ENCODE results near the gene NTM. TPM values are rescaled to one million over a fixed set of nuclear protein-coding genes. Genes with fewer than 3 reads are reported as not detected.

NTM gene
- total and polyA plus RNA-seq, 2 donors (not counting 3 experiments of a cell fraction or from before 2014, with no cell fraction given): 1.00 to 1.1 TPM

- H3K9me1 ChIP-seq (replicated peaks; ENCODE audit: control insufficient read depth, extremely low read depth, insufficient read depth, low read length): no peaks in the 10 kb centered on the region
- no peaks in the 10 kb centered on the region for H3K9me3 ChIP-seq (replicated peaks; ENCODE audit: control insufficient read depth, insufficient read depth, low read length)
- POLR2A ChIA-PET: no interaction called here
- no peak overlapping the region for H3K27ac ChIP-seq (ENCODE audit: insufficient read depth, low read depth, low read length)
- CTCF ChIA-PET: no interaction called here
- H3K36me3 ChIP-seq (ENCODE audit: control insufficient read depth in 2 of 2, extremely low read depth in 1 of 2, insufficient read depth in 2 of 2, low read length in 2 of 2): no peaks in the 10 kb centered on the region
- no TSS peak for BruUV-seq (replicated peaks)
- DNase-seq (ENCODE audit: low read depth, low spot score) (no peak), FAIRE-seq (no peak)
- no peaks in the 10 kb centered on the region for H3K27me3 ChIP-seq (ENCODE audit: control insufficient read depth in 2 of 2, insufficient read depth in 2 of 2, low read length in 2 of 2)
- H4K20me1 ChIP-seq (replicated peaks; ENCODE audit: control insufficient read depth, extremely low read depth, insufficient read depth, low read length): no peaks in the 10 kb centered on the region
- no peak overlapping the region for H3K4me3 ChIP-seq (replicated peaks in 1 of 3; ENCODE audit: insufficient read depth in 1 of 3, low read depth in 1 of 3, low read length in 3 of 3)
- no peak overlapping the region for H3K4me2 ChIP-seq (ENCODE audit: insufficient read depth, low read length)
- intact Hi-C loops (cut with micrococcal nuclease) (no loop called here), dilution Hi-C loops (cut with MboI; ENCODE audit: extremely low pct_ligation_motif_present, low sequenced_read_pairs) (no loop called here)
- TF ChIP-seq, protein P1, sequence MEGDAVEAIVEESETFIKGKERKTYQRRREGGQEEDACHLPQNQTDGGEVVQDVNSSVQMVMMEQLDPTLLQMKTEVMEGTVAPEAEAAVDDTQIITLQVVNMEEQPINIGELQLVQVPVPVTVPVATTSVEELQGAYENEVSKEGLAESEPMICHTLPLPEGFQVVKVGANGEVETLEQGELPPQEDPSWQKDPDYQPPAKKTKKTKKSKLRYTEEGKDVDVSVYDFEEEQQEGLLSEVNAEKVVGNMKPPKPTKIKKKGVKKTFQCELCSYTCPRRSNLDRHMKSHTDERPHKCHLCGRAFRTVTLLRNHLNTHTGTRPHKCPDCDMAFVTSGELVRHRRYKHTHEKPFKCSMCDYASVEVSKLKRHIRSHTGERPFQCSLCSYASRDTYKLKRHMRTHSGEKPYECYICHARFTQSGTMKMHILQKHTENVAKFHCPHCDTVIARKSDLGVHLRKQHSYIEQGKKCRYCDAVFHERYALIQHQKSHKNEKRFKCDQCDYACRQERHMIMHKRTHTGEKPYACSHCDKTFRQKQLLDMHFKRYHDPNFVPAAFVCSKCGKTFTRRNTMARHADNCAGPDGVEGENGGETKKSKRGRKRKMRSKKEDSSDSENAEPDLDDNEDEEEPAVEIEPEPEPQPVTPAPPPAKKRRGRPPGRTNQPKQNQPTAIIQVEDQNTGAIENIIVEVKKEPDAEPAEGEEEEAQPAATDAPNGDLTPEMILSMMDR (IDR thresholded peaks at IDR 0.05; ENCODE audit: extremely low read depth in 1 of 2, insufficient read depth in 1 of 2, low read depth in 1 of 2, low read length in 2 of 2): no peak
- TF ChIP-seq POLR2A (IDR thresholded peaks at IDR 0.05; ENCODE audit: low read depth, low read length) (no peak), JUN (IDR thresholded peaks at IDR 0.05; ENCODE audit: borderline replicate concordance, insufficient read depth, insufficient read length, low read depth) (no peak), FOS (IDR thresholded peaks at IDR 0.05; ENCODE audit: borderline replicate concordance, insufficient read depth, low read length) (no peak), GATA2 (IDR thresholded peaks at IDR 0.05; ENCODE audit: insufficient read depth, insufficient read length, low read depth, low read length) (no peak), EZH2 (IDR thresholded peaks at IDR 0.05; ENCODE audit: borderline replicate concordance, low read depth, low read length, severe bottlenecking) (no peak), POLR2AphosphoS5 (IDR thresholded peaks at IDR 0.05; ENCODE audit: insufficient read depth, low read depth, low read length) (no peak), MYC (IDR thresholded peaks at IDR 0.05; ENCODE audit: low read depth, low read length) (no peak)
- TF ChIP-seq, protein P2, sequence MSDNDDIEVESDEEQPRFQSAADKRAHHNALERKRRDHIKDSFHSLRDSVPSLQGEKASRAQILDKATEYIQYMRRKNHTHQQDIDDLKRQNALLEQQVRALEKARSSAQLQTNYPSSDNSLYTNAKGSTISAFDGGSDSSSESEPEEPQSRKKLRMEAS (IDR thresholded peaks at IDR 0.05; ENCODE audit: insufficient read depth, insufficient read length): no peak
- no peak overlapping the region for H2AFZ ChIP-seq (ENCODE audit: low read depth, low read length)
- no peaks in the 10 kb centered on the region for H3K4me1 ChIP-seq (ENCODE audit: control insufficient read depth, extremely low read depth, insufficient read depth, low read length)
- no peaks in the 10 kb centered on the region for H3K79me2 ChIP-seq (ENCODE audit: control insufficient read depth, insufficient read depth, low read length)
- H3K9ac ChIP-seq (replicated peaks; ENCODE audit: extremely low read depth, insufficient read depth, low read length): no peak overlapping the region
Observed at GRCh38 chr11:131540676-131541075, 170.3 kb downstream of the NTM start.

All from endothelial cell of umbilical vein (primary cell).